GM12875 (cell line): ENCODE results near the gene AURKB.

Experiments used
- H3K4me3 ChIP-seq: one replicate; pipeline ENCODE4 v1.5.1; 2011; ENCODE audit warnings: low read depth, low read length, control low read depth
- CTCF ChIP-seq: IDR thresholded peaks from 2 replicates; pipeline ENCODE4 v1.5.1; 2011; ENCODE audit warnings: low read depth, mild to moderate bottlenecking, control low read depth, inconsistent platforms, low read length, moderate library complexity, borderline replicate concordance; ENCODE audit not compliant: insufficient read depth

Gene AURKB

GRCh38 chr17:8212312-8213180 is 2.2 kb upstream of the AURKB start:
- no peak overlapping the region for H3K4me3 ChIP-seq
- TF ChIP-seq CTCF = no peak

- no peak for TF ChIP-seq CTCF
- H3K4me3 ChIP-seq = peak overlapping the region; percentile 89
Observed at GRCh38 chr17:8210761-8211458, 535 bp upstream of the AURKB start.

GRCh38 chr17:8206536-8206935 is 3.8 kb downstream of the AURKB start:
- H3K4me3 ChIP-seq = no peak overlapping the region
- no peak for TF ChIP-seq CTCF

- H3K4me3 ChIP-seq = no peak overlapping the region
- TF ChIP-seq CTCF = no peak
Observed at GRCh38 chr17:8204761-8205555, 5.4 kb downstream of the AURKB start.

- no peak for TF ChIP-seq CTCF
- H3K4me3 ChIP-seq = no peak overlapping the region
Observed at GRCh38 chr17:8192070-8192815, 18.1 kb downstream of the AURKB start.

GRCh38 chr17:8190506-8190905 is 19.9 kb downstream of the AURKB start:
- TF ChIP-seq CTCF = no peak
- H3K4me3 ChIP-seq = no peak overlapping the region
